ENCODE measurements around the gene UNC45A. TPM values are rescaled to one million over a fixed set of nuclear protein-coding genes. Genes with fewer than 3 reads are reported as not detected.

Gene UNC45A
- total and polyA plus RNA-seq, 2 of the 13 experiments (the other 11 are each of a cell fraction or from before 2014, with no cell fraction given) = 33.8 to 39.7 TPM

GRCh38 chr15:90893175-90894090 is 41.7 kb upstream of the UNC45A start (continued):
- TF ChIP-seq NR2F6 (IDR thresholded peaks at IDR 0.05) (no peak), NR2F6 (CRISPR knock-in tag; IDR thresholded peaks at IDR 0.05) (no peak), SAP130 (CRISPR knock-in tag; IDR thresholded peaks at IDR 0.05; ENCODE audit: low read depth) (peak; percentile 40; the same call in 1 of the 2 replicates), RNF219 (CRISPR knock-in tag; IDR thresholded peaks at IDR 0.05) (no peak), POLR2AphosphoS2 (IDR thresholded peaks at IDR 0.05; ENCODE audit: low read depth, low read length) (no peak), SOX6 (IDR thresholded peaks at IDR 0.05) (no peak), SOX6 (CRISPR knock-in tag; IDR thresholded peaks at IDR 0.05) (peak; percentile 60), ZNF724P (CRISPR knock-in tag; IDR thresholded peaks at IDR 0.05; ENCODE audit: borderline replicate concordance) (no peak), HOXA7 (CRISPR knock-in tag; IDR thresholded peaks at IDR 0.05) (no peak), FOXA1 (IDR thresholded peaks at IDR 0.05) (no peak), FOXA1 (CRISPR knock-in tag; IDR thresholded peaks at IDR 0.05) (no peak), ZNF710 (CRISPR knock-in tag; IDR thresholded peaks at IDR 0.05; ENCODE audit: borderline replicate concordance) (peak; percentile 46; the same call in 1 of the 2 replicates), FOXA3 (CRISPR knock-in tag; IDR thresholded peaks at IDR 0.05) (0 out of 2 replicates have a peak, but pooled peaks have one; percentile 11), TFAP4 (IDR thresholded peaks at IDR 0.05; ENCODE audit: borderline replicate concordance, low read depth) (peak; percentile 38; the same call in 1 of the 2 replicates), HCFC1 (IDR thresholded peaks at IDR 0.05; ENCODE audit: low read depth, low read length) (no peak), TARDBP (CRISPR knock-in tag; IDR thresholded peaks at IDR 0.05) (0 out of 2 replicates have a peak, but pooled peaks have one; percentile 26), POGZ (CRISPR knock-in tag; IDR thresholded peaks at IDR 0.05) (peak; percentile 65), SP4 (CRISPR knock-in tag; IDR thresholded peaks at IDR 0.05) (0 out of 2 replicates have a peak, but pooled peaks have one; percentile 33), POGK (CRISPR knock-in tag; conservative IDR thresholded peaks at IDR 0.05) (peak; percentile 63; the same call in 1 of the 2 replicates), NFE2L2 (IDR thresholded peaks at IDR 0.05; ENCODE audit: low read length) (no peak), NONO (IDR thresholded peaks at IDR 0.05) (no peak), NONO (CRISPR knock-in tag; conservative IDR thresholded peaks at IDR 0.05) (peak; percentile 39; the same call in 1 of the 2 replicates)

All from HepG2 (cell line).